ENCODE data around the gene MACROH2A2. TPM values are rescaled to one million over a fixed set of nuclear protein-coding genes. Genes with fewer than 3 reads are reported as not detected.
"Not testable (repeated sequence)": the region's sequence is repeated elsewhere in the genome, so short reads cannot be mapped to it uniquely, and the experiment has no call there.

The MACROH2A2 gene
- total and polyA plus RNA-seq, 2 experiments from 2014 or later = 11.6 to 16.2 TPM

DNA sequence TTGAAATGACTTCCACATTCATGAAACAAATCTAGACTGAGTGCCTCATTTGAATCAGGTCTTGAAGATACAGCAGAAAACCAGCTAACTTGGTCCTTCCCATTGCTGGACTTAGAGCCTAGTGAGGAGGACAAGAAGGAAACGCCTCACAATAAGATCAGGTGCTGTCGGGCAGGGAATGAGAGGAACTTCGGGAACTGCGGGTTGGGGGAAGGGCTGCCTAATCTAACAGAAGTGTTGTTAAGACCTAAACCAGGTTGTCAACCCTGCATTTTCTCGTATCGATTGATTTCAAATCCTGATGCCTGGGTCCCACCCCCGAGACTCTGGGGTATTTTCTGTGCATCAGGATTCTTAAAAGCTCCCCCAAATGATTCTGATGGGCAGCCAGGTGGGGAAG, 26.3 kb downstream of the MACROH2A2 start:
- no peaks in the 10 kb centered on the region for H4K20me1 ChIP-seq (replicated peaks; ENCODE audit: insufficient read depth)
- no peak overlapping the region for H3K4me3 Mint-ChIP-seq

DNA sequence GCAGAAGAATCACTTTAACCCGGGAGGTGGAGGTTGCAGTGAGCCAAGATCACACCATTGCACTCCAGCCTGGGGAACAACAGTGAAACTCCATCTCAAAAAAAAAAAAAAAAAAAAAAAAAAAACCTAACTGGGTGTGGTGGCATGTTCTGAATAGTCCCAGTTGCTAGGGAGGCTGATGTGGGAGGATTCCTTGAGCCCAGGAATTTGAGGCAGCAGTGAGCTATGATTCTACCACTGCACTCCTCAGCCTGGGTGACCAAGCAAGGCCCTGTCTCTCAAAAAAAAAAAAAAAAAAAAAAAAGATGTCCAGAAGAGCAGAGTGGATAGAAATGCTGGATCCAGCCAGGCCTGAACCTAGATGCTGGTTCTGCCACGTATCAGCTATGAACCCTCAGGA, 28.1 kb downstream of the MACROH2A2 start:
- H3K27ac ChIP-seq (ENCODE audit: low read depth); H3K4me2 ChIP-seq; H3K9me3 Mint-ChIP-seq; H3K27ac Mint-ChIP-seq; H3K27me3 Mint-ChIP-seq (ENCODE audit: insufficient read depth, low read depth, poor library complexity); H3K27me3 ChIP-seq (ENCODE audit: insufficient read depth); H3K4me3 Mint-ChIP-seq; H3K9me2 ChIP-seq (ENCODE audit: insufficient read depth); H3K79me2 ChIP-seq (replicated peaks; ENCODE audit: insufficient read depth); H3K36me3 ChIP-seq (ENCODE audit: insufficient read depth); H3K36me3 Mint-ChIP-seq (ENCODE audit: low read depth); ATAC-seq; H2AFZ ChIP-seq; H3K4me3 ChIP-seq; DNase-seq (ENCODE audit: low spot score); H3F3A ChIP-seq (replicated peaks; ENCODE audit: low read depth); H4K20me1 ChIP-seq (replicated peaks; ENCODE audit: insufficient read depth): not testable (repeated sequence)
- H3K4me1 Mint-ChIP-seq = peaks cover 19% of the 10 kb centered on the region
- peaks cover 11% of the 10 kb centered on the region; the same call in 1 of the 2 replicates for H3K4me1 ChIP-seq (ENCODE audit: insufficient read depth)

More for the DNA sequence above, 26.3 kb downstream of the MACROH2A2 start:
- Histone ChIP-seq H3K4me3 (no peak overlapping the region), H2AFZ (no peak overlapping the region), H3K4me1 (ENCODE audit: insufficient read depth) (peaks cover 11% of the 10 kb centered on the region; the same call in 1 of the 2 replicates), H3K36me3 (ENCODE audit: insufficient read depth) (no peaks in the 10 kb centered on the region), H3K27ac (ENCODE audit: low read depth) (no peak overlapping the region), H3K27me3 (ENCODE audit: insufficient read depth) (no peaks in the 10 kb centered on the region), H3K4me2 (peak overlapping the region; percentile 31; the same call in 1 of the 2 replicates), H3F3A (replicated peaks; ENCODE audit: low read depth) (no peaks in the 10 kb centered on the region), H3K79me2 (replicated peaks; ENCODE audit: insufficient read depth) (no peaks in the 10 kb centered on the region), H3K9me2 (ENCODE audit: insufficient read depth) (no peaks in the 10 kb centered on the region)
- H3K9me3 Mint-ChIP-seq = no peaks in the 10 kb centered on the region
- ATAC-seq (peak; percentile 70), DNase-seq (ENCODE audit: low spot score) (peak; percentile 60)
- peaks cover 19% of the 10 kb centered on the region for H3K4me1 Mint-ChIP-seq
- H3K36me3 Mint-ChIP-seq (ENCODE audit: low read depth) = peaks cover 4% of the 10 kb centered on the region; the same call in 1 of the 3 replicates
- no peaks in the 10 kb centered on the region for H3K27me3 Mint-ChIP-seq (ENCODE audit: insufficient read depth, low read depth, poor library complexity)
- no peak overlapping the region for H3K27ac Mint-ChIP-seq
- TF ChIP-seq POLR2AphosphoS5 (IDR thresholded peaks at IDR 0.05; ENCODE audit: low read depth) (no peak), EZH2phosphoT487 (IDR thresholded peaks at IDR 0.05; ENCODE audit: unreplicated experiment) (no peak), ZNF331 (CRISPR knock-in tag; IDR thresholded peaks at IDR 0.05; ENCODE audit: low read depth) (peak; percentile 40; the same call in 1 of the 2 replicates), CREB1 (CRISPR knock-in tag; IDR thresholded peaks at IDR 0.05; ENCODE audit: low read depth) (no peak)
- TF ChIP-seq, protein P1, sequence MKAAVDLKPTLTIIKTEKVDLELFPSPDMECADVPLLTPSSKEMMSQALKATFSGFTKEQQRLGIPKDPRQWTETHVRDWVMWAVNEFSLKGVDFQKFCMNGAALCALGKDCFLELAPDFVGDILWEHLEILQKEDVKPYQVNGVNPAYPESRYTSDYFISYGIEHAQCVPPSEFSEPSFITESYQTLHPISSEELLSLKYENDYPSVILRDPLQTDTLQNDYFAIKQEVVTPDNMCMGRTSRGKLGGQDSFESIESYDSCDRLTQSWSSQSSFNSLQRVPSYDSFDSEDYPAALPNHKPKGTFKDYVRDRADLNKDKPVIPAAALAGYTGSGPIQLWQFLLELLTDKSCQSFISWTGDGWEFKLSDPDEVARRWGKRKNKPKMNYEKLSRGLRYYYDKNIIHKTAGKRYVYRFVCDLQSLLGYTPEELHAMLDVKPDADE (IDR thresholded peaks at IDR 0.05) = no peak

DNA sequence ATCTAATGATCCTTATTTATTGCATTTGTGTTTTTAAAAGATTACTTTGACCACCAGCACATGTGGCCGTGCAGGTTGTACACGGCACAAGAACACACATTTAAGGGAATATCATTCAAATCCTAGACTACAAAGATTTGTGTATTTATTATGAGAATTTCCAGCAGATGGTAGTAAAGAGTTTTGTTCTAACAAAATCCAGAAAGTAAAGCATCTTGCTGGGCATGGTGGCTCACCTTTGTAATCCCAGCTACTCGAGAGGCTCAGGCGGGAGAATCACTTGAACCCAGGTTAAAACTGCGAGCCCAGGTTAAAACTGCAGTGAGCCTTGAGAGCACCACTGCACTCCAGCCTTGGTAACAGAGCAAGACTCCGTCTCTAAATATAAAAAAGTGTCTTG, 31.5 kb downstream of the MACROH2A2 start:
- no peaks in the 10 kb centered on the region for H3K9me3 Mint-ChIP-seq
- H3K36me3 Mint-ChIP-seq (ENCODE audit: low read depth) = peaks cover 4% of the 10 kb centered on the region; the same call in 1 of the 3 replicates
- H3K27ac ChIP-seq (ENCODE audit: low read depth) = no peak overlapping the region
- no peaks in the 10 kb centered on the region for H3K27me3 ChIP-seq (ENCODE audit: insufficient read depth)
- H3K4me3 ChIP-seq = no peak overlapping the region
- no peak overlapping the region for H2AFZ ChIP-seq
- peaks cover 6% of the 10 kb centered on the region; the same call in 2 of the 3 replicates for H3K4me1 Mint-ChIP-seq
- TF ChIP-seq POLR2AphosphoS5 (IDR thresholded peaks at IDR 0.05; ENCODE audit: low read depth) = no peak
- no peak for TF ChIP-seq NANOG (IDR thresholded peaks at IDR 0.05; ENCODE audit: borderline replicate concordance)
- H3K36me3 ChIP-seq (ENCODE audit: insufficient read depth) = no peaks in the 10 kb centered on the region
- H3K9me2 ChIP-seq (ENCODE audit: insufficient read depth) = no peaks in the 10 kb centered on the region
- H3K4me1 ChIP-seq (ENCODE audit: insufficient read depth) = peaks cover 1% of the 10 kb centered on the region; the same call in 1 of the 2 replicates
- H3F3A ChIP-seq (replicated peaks; ENCODE audit: low read depth) = no peaks in the 10 kb centered on the region
- no peak overlapping the region for H3K4me2 ChIP-seq
- ATAC-seq = no peak
- H3K4me3 Mint-ChIP-seq = no peak overlapping the region
- H4K20me1 ChIP-seq (replicated peaks; ENCODE audit: insufficient read depth) = no peaks in the 10 kb centered on the region
- H3K27ac Mint-ChIP-seq = no peak overlapping the region
- no peak for DNase-seq (ENCODE audit: low spot score)
- no peaks in the 10 kb centered on the region for H3K27me3 Mint-ChIP-seq (ENCODE audit: insufficient read depth, low read depth, poor library complexity)
- H3K79me2 ChIP-seq (replicated peaks; ENCODE audit: insufficient read depth) = no peaks in the 10 kb centered on the region

Measured in GM23338 (cell line).